Uterus (tissue), 2 donors: Measurements from ENCODE around the gene TMEM127.

Experiments
- CTCF ChIP-seq, 4 experiments: fragments of 200-600 bp in 2 of 4; fragments of 450-650 bp in 2 of 4; sonication (generic) in 2 of 4; IDR thresholded peaks; one replicate each; pipeline ENCODE4 v1.5.1; 2016 to 2019; ENCODE audit warnings: antibody characterized with exemption in 4 of 4, mild to moderate bottlenecking in 2 of 4, moderate library complexity in 1 of 4
- POLR2A ChIP-seq, 2 donors: fragments of 450-650 bp; IDR thresholded peaks; one replicate each; pipeline ENCODE4 v1.6.1; 2016; ENCODE audit warnings: antibody characterized with exemption in 2 of 2, mild to moderate bottlenecking in 1 of 2, moderate library complexity in 1 of 2

- no peak for TF ChIP-seq CTCF (IDR thresholded peaks at IDR 0.05)
- TF ChIP-seq POLR2A (IDR thresholded peaks at IDR 0.05): no peak
Observed at GRCh38 chr2:96214554-96214953, 51.2 kb downstream of the TMEM127 start.
